ENCODE data around the gene MBOAT2.

GRCh38 chr2:8886876-8887275 is 116.6 kb downstream of the MBOAT2 start:
- no peak for TF ChIP-seq EP300 (IDR thresholded peaks at IDR 0.05; ENCODE audit: low read depth in 2 of 2, low read length in 2 of 2)
- TF ChIP-seq EP300 (CRISPR knock-in tag; IDR thresholded peaks at IDR 0.05; ENCODE audit: borderline replicate concordance), result no peak
- no peak for TF ChIP-seq CTCF (CRISPR knock-in tag; IDR thresholded peaks at IDR 0.05)
- no peak for TF ChIP-seq ZBTB33 (CRISPR knock-in tag; IDR thresholded peaks at IDR 0.05)
- no peak for TF ChIP-seq SP4 (CRISPR knock-in tag; IDR thresholded peaks at IDR 0.05)
- no peak for TF ChIP-seq KDM1A (CRISPR knock-in tag; IDR thresholded peaks at IDR 0.05)
- no peak for TF ChIP-seq NCOA2 (CRISPR knock-in tag; IDR thresholded peaks at IDR 0.05)
- no peak for TF ChIP-seq HIVEP1 (CRISPR knock-in tag; IDR thresholded peaks at IDR 0.05)
- TF ChIP-seq ATF1 (CRISPR knock-in tag; IDR thresholded peaks at IDR 0.05), result no peak
- no peak for TF ChIP-seq ZNF496 (CRISPR knock-in tag; IDR thresholded peaks at IDR 0.05; ENCODE audit: insufficient replicate concordance)
- TF ChIP-seq MAFK (conservative IDR thresholded peaks at IDR 0.05 in 1 of 2, IDR thresholded peaks at IDR 0.05 in 1 of 2; ENCODE audit: low read length in 2 of 2), result no peak

All from HepG2 (cell line).